ENCODE data around the gene SPATS2.

Gene SPATS2

DNA sequence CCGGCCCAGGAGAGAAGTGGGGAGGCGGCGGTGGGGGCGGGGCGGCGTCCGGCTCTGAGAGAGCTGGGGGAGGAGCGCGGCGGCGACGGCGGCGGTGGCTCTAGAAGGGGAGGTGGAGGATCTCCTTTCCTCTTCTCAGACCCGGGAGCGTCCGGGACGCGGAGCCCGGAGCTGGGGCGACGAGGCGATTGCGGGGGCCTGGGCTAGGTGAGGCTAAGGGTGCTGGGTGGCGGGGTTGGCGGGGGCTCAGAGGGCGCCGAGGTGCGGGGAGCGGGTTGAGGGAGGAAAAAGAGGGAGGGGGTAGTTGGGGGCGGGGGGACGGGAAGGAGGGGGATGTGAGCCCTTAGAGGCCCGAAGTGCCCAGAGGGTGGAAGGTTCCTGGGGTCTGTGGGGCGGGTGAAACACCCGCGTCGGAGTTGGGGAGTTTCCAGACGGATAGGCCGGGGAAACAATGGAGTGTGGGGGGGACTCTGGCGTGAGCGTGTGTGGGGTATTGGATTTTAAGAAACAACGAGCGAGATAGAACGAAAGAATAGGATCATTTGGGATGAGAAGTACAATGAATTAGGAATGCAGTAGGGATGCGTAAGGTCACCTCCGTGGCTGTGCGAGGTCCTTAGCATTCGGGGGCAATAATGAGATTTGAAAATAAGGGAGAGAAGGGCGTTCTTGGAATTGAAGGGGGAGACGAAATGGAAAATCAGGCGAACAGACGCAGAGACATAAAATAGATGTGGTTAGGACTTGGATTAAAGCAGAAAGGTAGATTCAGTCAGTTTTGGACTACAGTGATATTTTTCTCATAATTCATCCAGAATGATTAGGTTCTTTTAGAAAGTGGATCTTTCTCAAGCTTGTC, at the start of gene SPATS2:
Gene SPATS2, plus strand, starts transcription at position 82 of the 859 bp plus-strand sequence. CDS start 93,551 bp downstream, outside the sequence.
- TF ChIP-seq EP300 (IDR thresholded peaks at IDR 0.05; ENCODE audit: borderline replicate concordance), result 0 out of 2 replicates have a peak, but pooled peaks have one; percentile 23
- TF ChIP-seq CEBPB (IDR thresholded peaks at IDR 0.05), result no peak
- TF ChIP-seq, protein P1, sequence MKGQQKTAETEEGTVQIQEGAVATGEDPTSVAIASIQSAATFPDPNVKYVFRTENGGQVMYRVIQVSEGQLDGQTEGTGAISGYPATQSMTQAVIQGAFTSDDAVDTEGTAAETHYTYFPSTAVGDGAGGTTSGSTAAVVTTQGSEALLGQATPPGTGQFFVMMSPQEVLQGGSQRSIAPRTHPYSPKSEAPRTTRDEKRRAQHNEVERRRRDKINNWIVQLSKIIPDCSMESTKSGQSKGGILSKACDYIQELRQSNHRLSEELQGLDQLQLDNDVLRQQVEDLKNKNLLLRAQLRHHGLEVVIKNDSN (IDR thresholded peaks at IDR 0.05), result no peak
- 0 out of 2 replicates have a peak, but pooled peaks have one; percentile 38 for TF ChIP-seq TCF12 (IDR thresholded peaks at IDR 0.05; ENCODE audit: low read depth)

DNA sequence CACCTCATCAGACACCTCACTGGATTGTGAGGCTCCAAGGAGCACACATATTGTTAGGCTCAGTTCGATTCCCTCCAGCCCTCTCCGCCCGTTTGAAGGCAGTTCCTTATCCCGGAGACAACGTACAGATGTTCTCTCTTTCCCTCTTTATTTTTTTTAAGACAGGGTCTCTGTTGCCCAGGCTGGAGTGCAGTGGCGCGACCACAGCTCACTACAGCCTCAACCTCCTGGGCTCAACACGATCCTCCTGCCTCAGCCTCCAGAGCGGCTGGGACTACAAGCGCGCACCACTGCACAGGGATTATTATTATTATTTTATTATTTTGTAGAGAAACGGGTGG, 44.9 kb upstream of the SPATS2 start:
- no peak for TF ChIP-seq CEBPB (IDR thresholded peaks at IDR 0.05)
- peak; percentile 24; the same call in 1 of the 2 replicates for TF ChIP-seq ZBTB7A (IDR thresholded peaks at IDR 0.05; ENCODE audit: low read depth)
- TF ChIP-seq TCF12 (IDR thresholded peaks at IDR 0.05; ENCODE audit: low read depth), result no peak

DNA sequence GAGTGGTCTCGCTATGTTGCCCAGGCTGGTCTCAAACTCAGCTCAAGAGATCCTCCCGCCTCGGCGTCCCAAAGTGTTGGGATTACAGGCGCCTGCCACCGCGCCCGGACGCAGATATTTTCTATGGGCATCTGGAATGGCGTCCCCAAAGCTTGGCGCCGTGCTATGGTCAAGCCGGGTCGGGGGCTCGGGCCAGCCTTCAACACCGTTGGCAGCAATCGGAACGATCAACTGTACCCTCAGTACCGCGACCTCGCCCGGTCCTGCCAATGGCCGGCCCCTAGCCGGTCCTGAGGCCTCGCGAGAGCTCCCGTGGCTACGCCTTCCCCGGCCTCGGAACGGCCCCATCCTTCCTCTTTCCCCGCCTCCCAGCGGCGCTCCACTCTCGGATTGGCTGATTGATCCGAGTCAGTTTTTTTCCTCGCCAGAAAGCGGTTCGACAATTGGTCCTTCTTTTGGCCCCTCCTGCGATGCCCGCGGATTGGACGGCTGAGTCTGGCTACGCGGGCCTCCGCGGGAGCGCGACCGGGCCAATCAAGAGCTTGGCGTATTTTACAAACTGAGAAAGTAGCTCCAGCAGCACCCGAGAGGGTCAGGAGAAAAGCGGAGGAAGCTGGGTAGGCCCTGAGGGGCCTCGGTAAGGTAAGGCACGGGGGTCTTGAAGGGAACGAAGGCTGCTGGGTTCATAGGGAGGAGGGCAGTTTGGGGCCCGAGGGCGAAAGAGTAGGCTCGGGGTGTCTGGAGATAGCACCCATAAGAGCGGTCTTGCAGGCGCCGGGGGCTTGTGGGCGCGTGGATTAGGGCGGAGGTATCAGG, 44.3 kb upstream of the SPATS2 start, which contains the start of gene TROAP:
Gene TROAP, plus strand, starts transcription at position 548 of the 816 bp plus-strand sequence. CDS start 354 bp downstream, outside the sequence.
- TF ChIP-seq, protein P2, sequence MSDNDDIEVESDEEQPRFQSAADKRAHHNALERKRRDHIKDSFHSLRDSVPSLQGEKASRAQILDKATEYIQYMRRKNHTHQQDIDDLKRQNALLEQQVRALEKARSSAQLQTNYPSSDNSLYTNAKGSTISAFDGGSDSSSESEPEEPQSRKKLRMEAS (IDR thresholded peaks at IDR 0.05), result peak; percentile 36; the same call in 1 of the 2 replicates
- TF ChIP-seq TCF12 (IDR thresholded peaks at IDR 0.05; ENCODE audit: low read depth), result peak; percentile 45; the same call in 1 of the 2 replicates
- TF ChIP-seq RAD21 (IDR thresholded peaks at IDR 0.05; ENCODE audit: low read depth), result no peak
- TF ChIP-seq TEAD4 (IDR thresholded peaks at IDR 0.05), result 0 out of 2 replicates have a peak, but pooled peaks have one; percentile 11
- no peak for TF ChIP-seq EGR1 (IDR thresholded peaks at IDR 0.05)
- TF ChIP-seq CEBPB (IDR thresholded peaks at IDR 0.05), result no peak
- TF ChIP-seq FOXM1 (IDR thresholded peaks at IDR 0.05; ENCODE audit: borderline replicate concordance, low read depth), result peak; percentile 100
- peak; percentile 82 for TF ChIP-seq CREB1 (IDR thresholded peaks at IDR 0.05; ENCODE audit: low read depth)
- TF ChIP-seq YY1 (IDR thresholded peaks at IDR 0.05; ENCODE audit: low read depth), result peak; percentile 87
- TF ChIP-seq TAF1 (IDR thresholded peaks at IDR 0.05; ENCODE audit: low read depth), result peak; percentile 81
- no peak for TF ChIP-seq EP300 (IDR thresholded peaks at IDR 0.05; ENCODE audit: borderline replicate concordance)

DNA sequence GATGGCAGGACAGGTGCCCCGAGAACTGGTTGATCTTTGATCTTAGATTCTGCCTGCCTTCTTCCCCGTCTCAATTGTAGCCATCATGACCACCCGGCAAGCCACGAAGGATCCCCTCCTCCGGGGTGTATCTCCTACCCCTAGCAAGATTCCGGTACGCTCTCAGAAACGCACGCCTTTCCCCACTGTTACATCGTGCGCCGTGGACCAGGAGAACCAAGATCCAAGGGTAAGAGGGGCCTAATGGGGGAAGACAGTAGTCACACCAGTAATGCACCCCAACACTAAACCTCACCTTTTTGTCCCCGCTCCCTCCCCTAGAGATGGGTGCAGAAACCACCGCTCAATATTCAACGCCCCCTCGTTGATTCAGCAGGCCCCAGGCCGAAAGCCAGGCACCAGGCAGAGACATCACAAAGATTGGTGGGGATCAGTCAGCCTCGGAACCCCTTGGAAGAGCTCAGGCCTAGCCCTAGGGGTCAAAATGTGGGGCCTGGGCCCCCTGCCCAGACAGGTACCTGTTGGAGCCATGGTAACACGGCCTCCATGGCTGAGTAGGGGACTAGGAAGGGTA, 43.7 kb upstream of the SPATS2 start:
- TF ChIP-seq, protein P2 (IDR thresholded peaks at IDR 0.05), result no peak
- TF ChIP-seq EP300 (IDR thresholded peaks at IDR 0.05; ENCODE audit: borderline replicate concordance) (no peak), TCF12 (IDR thresholded peaks at IDR 0.05; ENCODE audit: low read depth) (no peak), TAF1 (IDR thresholded peaks at IDR 0.05; ENCODE audit: low read depth) (no peak), YY1 (IDR thresholded peaks at IDR 0.05; ENCODE audit: low read depth) (no peak)

DNA sequence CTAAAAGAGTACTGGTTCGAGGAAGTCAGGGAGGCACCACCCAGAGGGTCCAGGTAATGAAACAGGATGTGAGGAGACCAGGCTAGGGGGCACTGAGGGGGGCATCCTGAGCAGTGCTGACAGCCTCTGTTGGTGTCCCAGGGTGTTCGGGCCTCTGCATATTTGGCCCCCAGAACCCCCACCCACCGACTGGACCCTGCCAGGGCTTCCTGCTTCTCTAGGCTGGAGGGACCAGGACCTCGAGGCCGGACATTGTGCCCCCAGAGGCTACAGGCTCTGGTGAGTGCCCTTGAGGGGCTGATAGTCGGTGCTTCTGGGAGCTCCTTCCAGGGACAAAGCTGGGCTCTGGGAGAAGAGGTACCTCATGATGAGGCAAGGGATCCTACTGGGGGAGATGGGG, 41.7 kb upstream of the SPATS2 start:
- no peak for TF ChIP-seq TEAD4 (IDR thresholded peaks at IDR 0.05)
- no peak for TF ChIP-seq FOXM1 (IDR thresholded peaks at IDR 0.05; ENCODE audit: borderline replicate concordance, low read depth)
- no peak for TF ChIP-seq ZBTB7A (IDR thresholded peaks at IDR 0.05; ENCODE audit: low read depth)
- TF ChIP-seq CREB1 (IDR thresholded peaks at IDR 0.05; ENCODE audit: low read depth), result no peak

DNA sequence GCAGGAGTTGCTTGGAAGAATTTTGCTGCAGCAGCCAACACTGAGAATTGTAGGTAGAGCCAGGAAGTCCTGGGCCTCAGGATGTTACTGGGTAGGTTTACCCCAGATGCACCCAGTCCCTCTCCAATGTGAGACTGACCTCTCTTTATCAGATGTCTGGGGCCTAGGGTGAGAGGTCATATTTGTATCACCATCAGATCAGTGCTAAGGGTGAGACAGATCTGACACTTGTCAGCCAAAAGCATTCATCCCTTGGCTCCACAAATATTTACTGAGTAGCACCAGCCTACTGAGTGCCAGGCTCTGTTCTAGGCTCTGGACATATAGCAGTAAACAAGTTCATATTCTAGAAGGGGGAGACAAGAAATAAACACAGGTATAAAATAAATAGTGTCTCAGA, 39.9 kb upstream of the SPATS2 start:
- TF ChIP-seq RAD21 (IDR thresholded peaks at IDR 0.05; ENCODE audit: low read depth) (no peak), EP300 (IDR thresholded peaks at IDR 0.05; ENCODE audit: borderline replicate concordance) (no peak), CEBPB (IDR thresholded peaks at IDR 0.05) (no peak), EGR1 (IDR thresholded peaks at IDR 0.05) (no peak)
- TF ChIP-seq, protein P3, sequence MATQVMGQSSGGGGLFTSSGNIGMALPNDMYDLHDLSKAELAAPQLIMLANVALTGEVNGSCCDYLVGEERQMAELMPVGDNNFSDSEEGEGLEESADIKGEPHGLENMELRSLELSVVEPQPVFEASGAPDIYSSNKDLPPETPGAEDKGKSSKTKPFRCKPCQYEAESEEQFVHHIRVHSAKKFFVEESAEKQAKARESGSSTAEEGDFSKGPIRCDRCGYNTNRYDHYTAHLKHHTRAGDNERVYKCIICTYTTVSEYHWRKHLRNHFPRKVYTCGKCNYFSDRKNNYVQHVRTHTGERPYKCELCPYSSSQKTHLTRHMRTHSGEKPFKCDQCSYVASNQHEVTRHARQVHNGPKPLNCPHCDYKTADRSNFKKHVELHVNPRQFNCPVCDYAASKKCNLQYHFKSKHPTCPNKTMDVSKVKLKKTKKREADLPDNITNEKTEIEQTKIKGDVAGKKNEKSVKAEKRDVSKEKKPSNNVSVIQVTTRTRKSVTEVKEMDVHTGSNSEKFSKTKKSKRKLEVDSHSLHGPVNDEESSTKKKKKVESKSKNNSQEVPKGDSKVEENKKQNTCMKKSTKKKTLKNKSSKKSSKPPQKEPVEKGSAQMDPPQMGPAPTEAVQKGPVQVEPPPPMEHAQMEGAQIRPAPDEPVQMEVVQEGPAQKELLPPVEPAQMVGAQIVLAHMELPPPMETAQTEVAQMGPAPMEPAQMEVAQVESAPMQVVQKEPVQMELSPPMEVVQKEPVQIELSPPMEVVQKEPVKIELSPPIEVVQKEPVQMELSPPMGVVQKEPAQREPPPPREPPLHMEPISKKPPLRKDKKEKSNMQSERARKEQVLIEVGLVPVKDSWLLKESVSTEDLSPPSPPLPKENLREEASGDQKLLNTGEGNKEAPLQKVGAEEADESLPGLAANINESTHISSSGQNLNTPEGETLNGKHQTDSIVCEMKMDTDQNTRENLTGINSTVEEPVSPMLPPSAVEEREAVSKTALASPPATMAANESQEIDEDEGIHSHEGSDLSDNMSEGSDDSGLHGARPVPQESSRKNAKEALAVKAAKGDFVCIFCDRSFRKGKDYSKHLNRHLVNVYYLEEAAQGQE (IDR thresholded peaks at IDR 0.05; ENCODE audit: low read depth), result no peak

DNA sequence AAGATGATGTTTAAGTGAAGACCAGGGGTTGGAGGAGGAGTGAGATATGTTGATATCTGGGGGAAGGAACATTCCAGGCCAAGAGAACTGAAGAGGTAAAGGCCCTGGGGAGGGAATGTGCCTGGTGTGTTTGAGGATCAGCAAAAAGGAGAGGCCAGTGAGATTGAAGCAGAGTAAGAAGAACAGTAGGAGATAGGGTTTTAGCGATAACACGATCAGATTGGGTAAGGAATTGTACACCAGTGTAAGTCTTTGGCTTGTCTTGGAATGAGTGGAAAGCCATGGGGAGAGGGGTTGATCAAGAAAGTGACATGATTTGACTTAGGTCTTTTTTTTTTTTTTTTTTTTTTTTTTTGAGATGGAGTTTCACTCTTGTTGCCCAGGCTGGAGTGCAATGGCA, 39.4 kb upstream of the SPATS2 start:
- TF ChIP-seq YY1 (IDR thresholded peaks at IDR 0.05; ENCODE audit: low read depth) (no peak), NFIC (IDR thresholded peaks at IDR 0.05) (no peak), FOXM1 (IDR thresholded peaks at IDR 0.05; ENCODE audit: borderline replicate concordance, low read depth) (no peak), TCF12 (IDR thresholded peaks at IDR 0.05; ENCODE audit: low read depth) (no peak), EGR1 (IDR thresholded peaks at IDR 0.05) (no peak), ZBTB7A (IDR thresholded peaks at IDR 0.05; ENCODE audit: low read depth) (no peak), CEBPB (IDR thresholded peaks at IDR 0.05) (no peak), TAF1 (IDR thresholded peaks at IDR 0.05; ENCODE audit: low read depth) (no peak), EP300 (IDR thresholded peaks at IDR 0.05; ENCODE audit: borderline replicate concordance) (no peak)
- TF ChIP-seq, protein P2 (IDR thresholded peaks at IDR 0.05), result no peak
- TF ChIP-seq, protein P1 (IDR thresholded peaks at IDR 0.05), result no peak
- TF ChIP-seq, protein P3 (IDR thresholded peaks at IDR 0.05; ENCODE audit: low read depth), result no peak

Measured in Ishikawa (cell line).